Osteocyte (in vitro differentiated cells): ENCODE measurements around the gene FRS3. TPM values are rescaled to one million over a fixed set of nuclear protein-coding genes. Genes with fewer than 3 reads are reported as not detected.
A peak's percentile ranks its signal among the peaks of the same experiment; 100 is the strongest.

ENCODE experiments used
- DNase-seq: peaks from one replicate; pipeline ENCODE4 v3.0.0; 2021; ENCODE audit warnings: mixed read lengths; ENCODE audit not compliant: unreplicated experiment; ENCODE audit errors: extremely low spot score
- H3K27ac Mint-ChIP-seq: one replicate; pipeline ENCODE4 v1.8.0; 2021; ENCODE audit warnings: mild to moderate bottlenecking, mixed read lengths; ENCODE audit not compliant: unreplicated experiment
- H3K27me3 Mint-ChIP-seq: one replicate; pipeline ENCODE4 v1.8.0; 2021; ENCODE audit warnings: mixed read lengths; ENCODE audit not compliant: unreplicated experiment
- H3K36me3 Mint-ChIP-seq: one replicate; pipeline ENCODE4 v1.8.0; 2021; ENCODE audit warnings: mixed read lengths; ENCODE audit not compliant: unreplicated experiment
- H3K4me1 Mint-ChIP-seq: one replicate; pipeline ENCODE4 v1.8.0; 2021; ENCODE audit warnings: mixed read lengths; ENCODE audit not compliant: unreplicated experiment
- H3K4me3 Mint-ChIP-seq: one replicate; pipeline ENCODE4 v1.8.0; 2021; ENCODE audit warnings: mild to moderate bottlenecking, moderate library complexity, mixed read lengths; ENCODE audit not compliant: unreplicated experiment
- H3K9me3 Mint-ChIP-seq: one replicate; pipeline ENCODE4 v1.8.0; 2021; ENCODE audit warnings: mixed read lengths; ENCODE audit not compliant: unreplicated experiment
- total RNA-seq: library from RNA; stranded (reverse); gene quantifications from 2 replicates; pipeline ENCODE4 v1.2.1, GENCODE V29; 2021
- TF ChIP-seq, protein P1 (sequence below): fragments of 200-600 bp; sonication (generic); IDR thresholded peaks from 2 replicates; pipeline ENCODE4 v1.5.0; 2021; ENCODE audit warnings: antibody characterized with exemption, mild to moderate bottlenecking, moderate library complexity

The FRS3 gene
- total RNA-seq, 1 donor from 2014 or later = 3.9 TPM

DNA sequence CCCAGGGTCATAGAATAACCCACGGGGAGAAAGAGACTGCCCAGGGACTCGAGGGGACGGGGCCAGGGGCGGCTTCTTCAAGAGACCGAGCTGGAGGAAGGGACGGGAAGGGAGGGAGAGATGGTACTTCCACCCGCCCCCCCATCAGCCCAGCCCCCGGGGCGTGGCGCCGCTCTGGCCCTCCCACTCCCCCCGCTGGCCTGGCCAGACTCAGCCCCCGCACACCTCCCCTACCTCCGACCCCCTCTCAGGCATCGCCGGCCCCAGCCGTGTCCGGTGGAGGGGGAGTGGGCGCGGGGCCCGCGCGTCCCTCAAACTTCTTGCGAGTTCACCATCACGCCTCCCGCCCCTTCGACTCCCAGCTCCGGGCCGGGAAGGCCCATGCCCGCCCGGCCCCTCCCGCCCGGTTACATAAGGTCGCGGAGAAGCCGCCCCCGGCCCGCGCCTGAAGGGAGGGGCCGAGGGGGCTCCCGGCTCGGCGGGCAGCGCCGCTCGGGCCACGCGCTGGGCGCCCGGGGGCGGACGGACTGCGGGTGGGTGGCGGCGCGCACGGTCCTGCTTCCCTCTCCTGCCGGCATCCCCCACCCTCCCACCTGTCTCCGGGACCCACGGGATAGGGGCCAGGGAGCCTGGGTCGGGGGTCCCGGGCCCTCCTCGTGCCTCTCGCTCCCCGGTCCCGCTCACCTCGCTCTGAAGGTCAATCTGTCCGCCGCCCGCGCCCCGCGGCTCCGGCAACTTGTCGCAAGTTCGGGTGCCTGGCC is 44.9 kb downstream of the FRS3 start:
- H3K27me3 Mint-ChIP-seq = no peaks in the 10 kb centered on the region
- no peaks in the 10 kb centered on the region for H3K36me3 Mint-ChIP-seq
- no peaks in the 10 kb centered on the region for H3K9me3 Mint-ChIP-seq
- DNase-seq = peak; percentile 92
- H3K27ac Mint-ChIP-seq = peak overlapping the region; percentile 73
- TF ChIP-seq, protein P1, sequence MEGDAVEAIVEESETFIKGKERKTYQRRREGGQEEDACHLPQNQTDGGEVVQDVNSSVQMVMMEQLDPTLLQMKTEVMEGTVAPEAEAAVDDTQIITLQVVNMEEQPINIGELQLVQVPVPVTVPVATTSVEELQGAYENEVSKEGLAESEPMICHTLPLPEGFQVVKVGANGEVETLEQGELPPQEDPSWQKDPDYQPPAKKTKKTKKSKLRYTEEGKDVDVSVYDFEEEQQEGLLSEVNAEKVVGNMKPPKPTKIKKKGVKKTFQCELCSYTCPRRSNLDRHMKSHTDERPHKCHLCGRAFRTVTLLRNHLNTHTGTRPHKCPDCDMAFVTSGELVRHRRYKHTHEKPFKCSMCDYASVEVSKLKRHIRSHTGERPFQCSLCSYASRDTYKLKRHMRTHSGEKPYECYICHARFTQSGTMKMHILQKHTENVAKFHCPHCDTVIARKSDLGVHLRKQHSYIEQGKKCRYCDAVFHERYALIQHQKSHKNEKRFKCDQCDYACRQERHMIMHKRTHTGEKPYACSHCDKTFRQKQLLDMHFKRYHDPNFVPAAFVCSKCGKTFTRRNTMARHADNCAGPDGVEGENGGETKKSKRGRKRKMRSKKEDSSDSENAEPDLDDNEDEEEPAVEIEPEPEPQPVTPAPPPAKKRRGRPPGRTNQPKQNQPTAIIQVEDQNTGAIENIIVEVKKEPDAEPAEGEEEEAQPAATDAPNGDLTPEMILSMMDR = no peak
- peak overlapping the region; percentile 74 for H3K4me3 Mint-ChIP-seq
- peaks cover 26% of the 10 kb centered on the region for H3K4me1 Mint-ChIP-seq

DNA sequence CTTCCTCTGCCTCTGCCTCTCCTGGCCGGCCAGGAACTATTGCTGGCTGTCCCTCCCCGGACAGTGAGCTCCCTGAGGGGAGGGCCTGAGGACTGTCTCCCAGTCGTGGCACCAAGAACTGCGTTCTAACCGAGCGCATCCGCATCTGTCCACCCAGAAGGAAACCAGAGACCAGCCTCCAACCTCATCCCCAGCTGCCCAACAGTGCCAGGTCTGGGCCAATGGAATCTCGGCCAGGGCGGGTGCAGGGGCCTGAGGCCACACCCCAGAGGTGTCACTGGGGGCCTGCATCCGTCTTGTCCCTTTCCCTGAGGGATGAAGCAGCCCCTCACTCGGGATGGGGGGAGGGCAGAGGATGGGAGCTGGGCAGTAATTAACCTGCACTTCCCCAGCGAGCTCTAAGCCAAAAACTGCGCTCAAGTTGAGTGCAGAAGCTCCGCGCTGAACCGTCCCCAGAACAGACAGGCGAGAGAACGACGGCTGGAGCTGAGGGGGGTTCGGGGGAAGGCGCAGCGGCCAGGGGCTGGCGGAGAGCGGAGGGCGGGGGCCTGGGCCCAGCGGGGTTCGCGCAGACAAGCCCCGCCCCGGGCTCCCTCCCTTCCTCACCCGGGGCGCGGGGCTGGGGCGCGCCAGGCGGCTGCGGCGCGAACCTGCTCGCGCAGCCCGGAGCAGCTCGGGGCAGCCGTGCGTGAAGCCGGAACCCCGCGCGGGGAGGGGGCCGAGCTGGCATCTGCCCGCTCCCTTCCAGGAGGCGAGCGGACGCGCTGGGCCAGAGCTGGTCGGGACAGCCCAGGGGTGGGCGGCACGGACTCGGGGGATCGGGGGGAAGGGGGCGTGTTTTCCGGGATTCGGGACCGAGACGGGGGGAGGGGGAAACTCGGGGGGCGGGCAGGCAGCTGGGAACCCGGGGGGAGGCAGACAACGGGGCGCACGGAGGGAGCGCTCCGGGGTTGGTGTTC is 45.7 kb downstream of the FRS3 start:
- peak; percentile 93 for DNase-seq
- Mint-ChIP-seq H3K4me1 (peaks cover 28% of the 10 kb centered on the region), H3K27ac (peak overlapping the region; percentile 94), H3K9me3 (no peaks in the 10 kb centered on the region), H3K4me3 (peak overlapping the region; percentile 85), H3K36me3 (no peaks in the 10 kb centered on the region), H3K27me3 (no peaks in the 10 kb centered on the region)
- TF ChIP-seq, protein P1 = no peak

DNA sequence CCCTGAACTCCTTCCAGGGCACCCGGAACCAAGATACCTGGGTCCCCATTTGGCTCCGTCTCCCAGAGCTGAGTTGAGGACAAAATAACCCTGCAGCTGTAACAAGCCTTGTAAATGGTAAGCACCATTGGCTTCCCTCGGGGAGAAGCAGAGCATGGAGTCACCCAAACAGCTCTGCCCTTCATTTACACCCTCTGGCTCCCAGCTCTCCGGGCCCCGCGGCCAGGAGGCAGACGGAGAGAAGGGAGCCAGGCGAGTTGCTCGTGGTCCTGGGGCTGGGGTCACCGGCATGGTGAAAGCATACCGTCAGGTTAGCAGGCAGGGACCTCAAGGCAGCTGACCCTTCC is 46.4 kb downstream of the FRS3 start:
- TF ChIP-seq, protein P1 = no peak
- Mint-ChIP-seq H3K27me3 (no peaks in the 10 kb centered on the region), H3K4me1 (peaks cover 28% of the 10 kb centered on the region), H3K27ac (peak overlapping the region; percentile 94), H3K36me3 (no peaks in the 10 kb centered on the region), H3K4me3 (peak overlapping the region; percentile 85), H3K9me3 (no peaks in the 10 kb centered on the region)
- no peak for DNase-seq

DNA sequence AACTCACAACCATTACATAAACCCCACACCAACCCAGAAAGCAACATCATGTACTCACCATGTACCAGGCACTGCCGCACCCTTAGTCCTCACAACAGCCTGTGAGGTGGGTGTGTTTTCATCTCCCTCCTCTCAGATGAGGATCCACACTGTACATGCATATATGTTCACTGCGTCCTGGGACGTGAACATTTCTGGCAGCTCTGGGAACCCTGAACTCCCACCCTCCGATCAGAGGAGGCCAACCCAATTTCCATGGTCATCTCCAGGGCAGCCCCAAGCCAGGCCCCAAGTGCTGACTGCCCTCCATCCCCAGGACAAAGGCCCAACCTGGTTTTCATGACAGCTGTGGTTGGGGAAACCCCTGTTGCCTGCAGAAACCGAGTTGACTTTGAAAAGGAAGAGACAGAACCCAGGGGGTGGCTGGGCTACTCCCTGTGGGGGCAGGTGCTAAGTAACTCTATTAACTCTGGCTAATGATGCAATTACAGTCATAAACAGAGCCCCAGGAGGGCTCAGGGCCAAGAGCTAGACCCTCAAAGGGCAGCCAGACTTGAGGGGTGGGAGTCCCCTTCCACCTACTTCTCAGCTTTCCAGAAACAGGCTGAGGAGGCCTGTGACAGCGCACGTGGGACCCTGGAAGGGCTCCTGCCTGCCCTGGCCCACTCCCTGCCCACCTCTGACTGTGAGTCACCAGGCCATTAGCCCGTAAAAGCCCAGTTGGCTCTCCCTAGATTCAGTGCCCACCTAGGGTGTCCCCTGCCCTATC is 46.9 kb downstream of the FRS3 start:
- Mint-ChIP-seq H3K4me1 (peaks cover 28% of the 10 kb centered on the region), H3K9me3 (no peaks in the 10 kb centered on the region), H3K4me3 (peak overlapping the region; percentile 85), H3K27me3 (no peaks in the 10 kb centered on the region), H3K36me3 (no peaks in the 10 kb centered on the region), H3K27ac (peak overlapping the region; percentile 94)
- TF ChIP-seq, protein P1 = no peak
- no peak for DNase-seq
